Sciatic nerve (tissue), 2 donors: ENCODE measurements around the gene CHN1. TPM values are rescaled to one million over a fixed set of nuclear protein-coding genes. Genes with fewer than 3 reads are reported as not detected.
A peak's percentile ranks its signal among the peaks of the same experiment; 100 is the strongest.

ENCODE experiments used
- ATAC-seq: fragments of 200-7000 bp; cut with Tn5 transposase; one replicate; pipeline ENCODE4 v1.9.1; 2020; ENCODE audit warnings: mild to moderate bottlenecking, moderate library complexity
- DNase-seq: peaks from one replicate; pipeline ENCODE4 v3.0.0-alpha.2; 2020; ENCODE audit warnings: low spot score
- intact Hi-C: fragments of 100-400 bp; cut with DNase I; formaldehyde crosslinking; loops from one replicate; pipeline ENCODE4 v1.14.2; 2022
- total RNA-seq: library from RNA; stranded (reverse); fragmentation: NEBNext Ultra II Directional; extraction: Animal tissue kit (Norgen Biotek cat#: 25700); gene quantifications from one replicate; pipeline ENCODE4 v1.2.1, GENCODE V29; 2021
- donor health status: DM: no; HTN: no; CAD: no.
- donor health status: DM: no; HTN: no; CAD: no.

The CHN1 gene
- total RNA-seq, 1 donor from 2014 or later: 38.4 TPM

GRCh38 chr2:174949988-174950687 is 55.0 kb downstream of the CHN1 start:
- DNase-seq: no peak
- no peak for ATAC-seq
- intact Hi-C loops: no loop called here

- intact Hi-C loops: no loop called here
- no peak for ATAC-seq
Measured at GRCh38 chr2:174945601-174946260, 59.5 kb downstream of the CHN1 start.

GRCh38 chr2:174939046-174939445 is 66.1 kb downstream of the CHN1 start:
- no peak for ATAC-seq
- intact Hi-C loops: no loop called here
- DNase-seq: no peak

More at GRCh38 chr2:174945601-174946260, 59.5 kb downstream of the CHN1 start:
- no peak for DNase-seq

GRCh38 chr2:174931724-174932123 is 73.5 kb downstream of the CHN1 start:
- DNase-seq (no peak), ATAC-seq (no peak)
- intact Hi-C loops: no loop called here

- no peak for ATAC-seq
- intact Hi-C loops: no loop called here
- no peak for DNase-seq
Measured at GRCh38 chr2:174929786-174930185, 75.4 kb downstream of the CHN1 start.

GRCh38 chr2:174925046-174925784 is 80.0 kb downstream of the CHN1 start:
- intact Hi-C loops: no loop called here
- DNase-seq (no peak), ATAC-seq (no peak)

- no peak for DNase-seq
- no peak for ATAC-seq
- intact Hi-C loops: no loop called here
Measured at GRCh38 chr2:174924061-174924693, 81.0 kb downstream of the CHN1 start.

GRCh38 chr2:174919947-174920595 is 85.1 kb downstream of the CHN1 start:
- intact Hi-C loops: no loop called here
- no peak for DNase-seq
- ATAC-seq: no peak

GRCh38 chr2:174918886-174919526 is 86.2 kb downstream of the CHN1 start:
- DNase-seq (no peak), ATAC-seq (no peak)
- intact Hi-C loops: no loop called here

GRCh38 chr2:174916270-174916930 is 88.8 kb downstream of the CHN1 start:
- DNase-seq (no peak), ATAC-seq (no peak)
- intact Hi-C loops: no loop called here

- ATAC-seq: no peak
- DNase-seq: no peak
- intact Hi-C loops: no loop called here
Measured at GRCh38 chr2:174914853-174915760, 90.1 kb downstream of the CHN1 start.

- ATAC-seq: no peak
- DNase-seq: no peak
- intact Hi-C loops: no loop called here
Measured at GRCh38 chr2:174908284-174908683, 96.9 kb downstream of the CHN1 start.

GRCh38 chr2:174903264-174903556 is 102.0 kb downstream of the CHN1 start:
- no peak for DNase-seq
- intact Hi-C loops: no loop called here
- ATAC-seq: no peak

- ATAC-seq (peak; percentile 72), DNase-seq (no peak)
- intact Hi-C loops: no loop called here
Measured at GRCh38 chr2:174902506-174903263, 102.5 kb downstream of the CHN1 start.

- peak; percentile 75 for ATAC-seq
- no peak for DNase-seq
- intact Hi-C loops: no loop called here
Measured at GRCh38 chr2:174901075-174901474, 104.1 kb downstream of the CHN1 start.

GRCh38 chr2:174897286-174897685 is 107.9 kb downstream of the CHN1 start:
- intact Hi-C loops: no loop called here
- ATAC-seq (no peak), DNase-seq (no peak)

GRCh38 chr2:174893018-174893417 is 112.2 kb downstream of the CHN1 start:
- DNase-seq (no peak), ATAC-seq (no peak)
- intact Hi-C loops: no loop called here
